GM18861 (cell line): ENCODE data around the gene HSD17B3.
"Not testable (repeated sequence)": the region's sequence is repeated elsewhere in the genome, so short reads cannot be mapped to it uniquely, and the experiment has no call there.

Source experiments
- ATAC-seq: cut with Tn5 transposase; IDR thresholded peaks from one replicate; pipeline ENCODE4 v1.9.1; 2021; ENCODE audit not compliant: unreplicated experiment

The HSD17B3 gene

GRCh38 chr9:96201140-96201539 is 100.8 kb downstream of the HSD17B3 start:
- ATAC-seq = no peak

GRCh38 chr9:96199006-96199405 is 103.0 kb downstream of the HSD17B3 start:
- no peak for ATAC-seq

- ATAC-seq = no peak
These were observed 106.4 kb downstream of the HSD17B3 start for GRCh38 chr9:96195541-96195940.

GRCh38 chr9:96193236-96193755 is 108.7 kb downstream of the HSD17B3 start:
- no peak for ATAC-seq

GRCh38 chr9:96192710-96193109 is 109.3 kb downstream of the HSD17B3 start:
- ATAC-seq = no peak

GRCh38 chr9:96189995-96190394 is 112.0 kb downstream of the HSD17B3 start:
- ATAC-seq = no peak

GRCh38 chr9:96189581-96189980 is 112.4 kb downstream of the HSD17B3 start:
- ATAC-seq = not testable (repeated sequence)

- ATAC-seq = no peak
These were observed 113.4 kb downstream of the HSD17B3 start for GRCh38 chr9:96188571-96188970.

- no peak for ATAC-seq
These were observed 114.8 kb downstream of the HSD17B3 start for GRCh38 chr9:96187151-96187555.

- ATAC-seq = no peak
These were observed 115.4 kb downstream of the HSD17B3 start for GRCh38 chr9:96186591-96187011.

- no peak for ATAC-seq
These were observed 116.3 kb downstream of the HSD17B3 start for GRCh38 chr9:96185518-96186156.
